Body of pancreas (tissue), 4 donors: ENCODE measurements around the gene FSTL5. TPM values are rescaled to one million over a fixed set of nuclear protein-coding genes. Genes with fewer than 3 reads are reported as not detected.

Experiments used
- ATAC-seq: fragments of 150-250 bp; one replicate; pipeline ENCODE4 v1.9.1; 2016
- DNase-seq, 4 donors: peaks; one replicate each; pipeline ENCODE4 v3.0.0-alpha.2; 2019
- H3K27ac ChIP-seq, 4 donors: fragments of 200-600 bp; sonication (generic); 1 replicate in 3 of 4; 2 replicates in 1 of 4; pipeline versions ENCODE4 v1.5.1 to v1.6.1; 2016 to 2019; ENCODE audit warnings: mild to moderate bottlenecking in 1 of 4, mixed read lengths in 1 of 4, moderate library complexity in 1 of 4
- H3K27me3 ChIP-seq, 2 donors: fragments of 200-600 bp; sonication (generic); one replicate each; pipeline ENCODE4 v1.6.0; 2016; ENCODE audit warnings: mild to moderate bottlenecking in 1 of 2
- H3K36me3 ChIP-seq, 2 donors: fragments of 200-600 bp; sonication (generic); replicated peaks in 1 of 2; 2 replicates each; pipeline ENCODE4 v1.5.1; 2016; ENCODE audit warnings: low read depth in 2 of 2; ENCODE audit not compliant: insufficient read depth in 1 of 2
- H3K4me1 ChIP-seq: fragments of 200-600 bp; sonication (generic); one replicate; pipeline ENCODE4 v1.6.0; 2016
- H3K4me3 ChIP-seq, 2 donors: fragments of 200-600 bp; sonication (generic); 1 replicate in 1 of 2; 2 replicates in 1 of 2; pipeline ENCODE4 v1.5.1; 2016 to 2019
- H3K9me3 ChIP-seq, 3 donors: fragments of 200-600 bp; sonication (generic); 1 replicate in 2 of 3; 2 replicates in 1 of 3; pipeline ENCODE4 v1.5.1; 2016
- POLR2A ChIP-seq, 3 donors: fragments of 450-650 bp; IDR thresholded peaks; one replicate each; pipeline ENCODE4 v1.6.1; 2016; ENCODE audit warnings: antibody characterized with exemption in 3 of 3, mild to moderate bottlenecking in 2 of 3
- WGBS, 2 donors: methylation state at CpG; one replicate each; pipeline ENCODE4 v1.1.5; 2017; 5-methylcytosine and 5-hydroxymethylcytosine counted together
- intact Hi-C: fragments of 100-400 bp; cut with DNase I; formaldehyde crosslinking; loops from one replicate; pipeline ENCODE4 v1.15.1; 2023
- total RNA-seq, 2 donors: library from RNA; depleted of rRNA; stranded (reverse); fragments of >200 nt; gene quantifications; one replicate each; pipeline ENCODE4 v1.1.0, GENCODE V29; 2016
- TF ChIP-seq, protein P1 (sequence below), 7 experiments: fragments of 450-650 bp in 4 of 7; fragments of 200-600 bp in 3 of 7; sonication (generic) in 3 of 7; IDR thresholded peaks; one replicate each; pipeline ENCODE4 v1.5.1; 2016 to 2019; ENCODE audit warnings: antibody characterized with exemption in 7 of 7

FSTL5 gene
- total RNA-seq, 2 donors from 2014 or later = 1.3 TPM; not detected in 1

- no peaks in the 10 kb centered on the region for H3K4me1 ChIP-seq
- no peaks in the 10 kb centered on the region for H3K9me3 ChIP-seq
- no peak for ATAC-seq
- no peak overlapping the region for H3K27ac ChIP-seq
- no peak overlapping the region for H3K4me3 ChIP-seq
- no peak for DNase-seq
- H3K27me3 ChIP-seq = no peaks in the 10 kb centered on the region
- TF ChIP-seq, protein P1, sequence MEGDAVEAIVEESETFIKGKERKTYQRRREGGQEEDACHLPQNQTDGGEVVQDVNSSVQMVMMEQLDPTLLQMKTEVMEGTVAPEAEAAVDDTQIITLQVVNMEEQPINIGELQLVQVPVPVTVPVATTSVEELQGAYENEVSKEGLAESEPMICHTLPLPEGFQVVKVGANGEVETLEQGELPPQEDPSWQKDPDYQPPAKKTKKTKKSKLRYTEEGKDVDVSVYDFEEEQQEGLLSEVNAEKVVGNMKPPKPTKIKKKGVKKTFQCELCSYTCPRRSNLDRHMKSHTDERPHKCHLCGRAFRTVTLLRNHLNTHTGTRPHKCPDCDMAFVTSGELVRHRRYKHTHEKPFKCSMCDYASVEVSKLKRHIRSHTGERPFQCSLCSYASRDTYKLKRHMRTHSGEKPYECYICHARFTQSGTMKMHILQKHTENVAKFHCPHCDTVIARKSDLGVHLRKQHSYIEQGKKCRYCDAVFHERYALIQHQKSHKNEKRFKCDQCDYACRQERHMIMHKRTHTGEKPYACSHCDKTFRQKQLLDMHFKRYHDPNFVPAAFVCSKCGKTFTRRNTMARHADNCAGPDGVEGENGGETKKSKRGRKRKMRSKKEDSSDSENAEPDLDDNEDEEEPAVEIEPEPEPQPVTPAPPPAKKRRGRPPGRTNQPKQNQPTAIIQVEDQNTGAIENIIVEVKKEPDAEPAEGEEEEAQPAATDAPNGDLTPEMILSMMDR (IDR thresholded peaks at IDR 0.05) = no peak
- no peak for TF ChIP-seq POLR2A (IDR thresholded peaks at IDR 0.05)
- H3K36me3 ChIP-seq = no peaks in the 10 kb centered on the region
- intact Hi-C loops = no loop called here
These were observed 787.5 kb downstream of the FSTL5 start for GRCh38 chr4:161376275-161376674.

DNA sequence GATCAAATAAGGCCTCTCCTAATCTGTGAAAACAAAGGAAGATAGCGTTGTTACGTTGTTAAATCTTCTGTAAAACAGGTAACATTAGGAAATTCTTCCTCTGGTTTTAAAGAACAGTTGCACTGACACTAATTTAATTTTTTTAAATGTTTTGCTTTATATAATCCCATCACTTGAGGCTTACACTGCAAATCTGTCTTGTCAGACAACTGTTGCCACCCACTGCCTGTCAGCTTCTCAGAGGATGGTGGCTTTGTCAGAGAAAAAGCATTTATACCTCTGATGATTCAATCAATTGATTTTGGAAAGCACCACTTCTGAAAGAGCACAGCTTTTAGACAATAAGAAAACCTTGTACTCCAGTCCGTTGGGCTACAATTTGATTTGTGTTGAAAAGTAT, 799.1 kb downstream of the FSTL5 start:
- H3K9me3 ChIP-seq = no peaks in the 10 kb centered on the region
- no peaks in the 10 kb centered on the region for H3K27me3 ChIP-seq
- TF ChIP-seq, protein P1 (IDR thresholded peaks at IDR 0.05) = no peak
- TF ChIP-seq POLR2A (IDR thresholded peaks at IDR 0.05) = no peak
- 43 to 47% methylated on average over 3 of the region's 3 CpGs for WGBS, 2 donors
- DNase-seq (no peak), ATAC-seq (no peak)
- H3K4me1 ChIP-seq = no peaks in the 10 kb centered on the region
- intact Hi-C loops = no loop called here
- H3K27ac ChIP-seq = no peak overlapping the region
- no peaks in the 10 kb centered on the region for H3K36me3 ChIP-seq
- no peak overlapping the region for H3K4me3 ChIP-seq

DNA sequence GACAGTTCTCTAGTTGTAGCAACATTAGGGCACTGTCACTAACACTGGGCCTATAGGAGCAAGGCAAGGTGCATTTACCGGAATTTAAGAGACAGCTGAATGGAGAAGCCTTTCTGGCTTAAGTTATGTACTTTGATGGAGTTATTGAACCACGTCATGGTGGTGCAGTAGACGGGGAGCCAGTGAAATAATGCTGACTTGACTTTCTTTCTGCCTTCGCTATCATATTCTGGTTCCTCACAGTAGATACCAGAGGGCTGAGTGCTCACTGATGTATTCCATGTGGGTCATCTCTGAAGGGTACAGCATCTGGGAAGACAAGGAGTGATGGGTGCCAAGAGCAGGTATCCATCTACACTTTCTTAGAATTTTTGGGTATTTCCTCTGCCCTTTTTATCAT, 802.8 kb downstream of the FSTL5 start:
- no peaks in the 10 kb centered on the region for H3K9me3 ChIP-seq
- WGBS, 2 donors = 71 to 84% methylated on average over 4 of the region's 4 CpGs
- no peaks in the 10 kb centered on the region for H3K27me3 ChIP-seq
- intact Hi-C loops = no loop called here
- H3K27ac ChIP-seq = no peak overlapping the region
- H3K4me1 ChIP-seq = no peaks in the 10 kb centered on the region
- no peak overlapping the region for H3K4me3 ChIP-seq
- no peak for DNase-seq
- no peaks in the 10 kb centered on the region for H3K36me3 ChIP-seq
- TF ChIP-seq POLR2A (IDR thresholded peaks at IDR 0.05) = no peak
- TF ChIP-seq, protein P1 (IDR thresholded peaks at IDR 0.05) = no peak
- ATAC-seq = no peak

GRCh38 chr4:161359491-161359890, 804.3 kb downstream of the FSTL5 start:
- no peaks in the 10 kb centered on the region for H3K9me3 ChIP-seq
- no peaks in the 10 kb centered on the region for H3K27me3 ChIP-seq
- H3K4me3 ChIP-seq = no peak overlapping the region
- ATAC-seq (no peak), DNase-seq (no peak)
- intact Hi-C loops = no loop called here
- no peaks in the 10 kb centered on the region for H3K36me3 ChIP-seq
- no peak overlapping the region for H3K27ac ChIP-seq
- WGBS, 2 donors = 83 to 92% methylated on average over 2 of the region's 2 CpGs
- TF ChIP-seq, protein P1 (IDR thresholded peaks at IDR 0.05) = no peak
- no peak for TF ChIP-seq POLR2A (IDR thresholded peaks at IDR 0.05)
- no peaks in the 10 kb centered on the region for H3K4me1 ChIP-seq

GRCh38 chr4:161356351-161356750, 807.4 kb downstream of the FSTL5 start:
- ATAC-seq (no peak), DNase-seq (no peak)
- Histone ChIP-seq H3K4me1 (no peaks in the 10 kb centered on the region), H3K27ac (no peak overlapping the region), H3K36me3 (no peaks in the 10 kb centered on the region), H3K4me3 (no peak overlapping the region), H3K9me3 (no peaks in the 10 kb centered on the region), H3K27me3 (no peaks in the 10 kb centered on the region)
- intact Hi-C loops = no loop called here
- WGBS, 2 donors = 33 to 45% methylated on average over 3 of the region's 3 CpGs
- no peak for TF ChIP-seq POLR2A (IDR thresholded peaks at IDR 0.05)
- TF ChIP-seq, protein P1 (IDR thresholded peaks at IDR 0.05) = no peak
